GM06990 (cell line): ENCODE measurements around the gene CD48.
A peak's percentile ranks its signal among the peaks of the same experiment; 100 is the strongest.

Source experiments
- DNase-seq: peaks from one replicate; pipeline ENCODE4 v3.0.0-alpha.2; 2011; ENCODE audit not compliant: insufficient read length; ENCODE audit errors: extremely low read depth
- H3K27me3 ChIP-seq: replicated peaks from 2 replicates; pipeline ENCODE4 v1.6.0; 2011; ENCODE audit warnings: low read length; ENCODE audit not compliant: control insufficient read depth, insufficient read depth
- H3K36me3 ChIP-seq: 2 replicates; pipeline ENCODE4 v1.5.1; 2011; ENCODE audit warnings: low read length; ENCODE audit not compliant: control insufficient read depth, insufficient read depth
- H3K4me3 ChIP-seq: replicated peaks from 2 replicates; pipeline ENCODE4 v1.5.1; 2011; ENCODE audit warnings: low read depth, mild to moderate bottlenecking, control low read depth, low read length
- TF ChIP-seq, protein P1 (sequence below): IDR thresholded peaks from 2 replicates; pipeline ENCODE4 v1.5.1; 2011; ENCODE audit warnings: low read length, control low read depth, mild to moderate bottlenecking, inconsistent platforms; ENCODE audit not compliant: insufficient read depth, poor library complexity, severe bottlenecking

Gene CD48

DNA sequence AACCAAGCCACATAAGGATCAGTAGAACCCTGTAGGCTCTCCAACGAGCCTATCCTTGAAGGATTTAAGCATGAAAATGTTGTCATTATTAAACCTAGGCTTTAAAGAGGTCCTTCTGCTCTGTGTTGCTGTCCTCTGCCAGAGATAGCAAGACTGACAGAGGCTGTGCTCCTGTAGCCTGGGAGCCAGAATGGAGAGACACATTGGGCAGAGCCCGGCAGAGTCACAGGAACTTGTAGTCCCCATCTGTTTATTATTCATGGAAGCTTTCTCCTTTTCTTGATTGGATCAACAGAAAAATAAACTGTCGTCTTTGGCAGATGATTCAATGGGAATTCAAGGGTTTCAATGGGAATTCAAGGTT is 45.6 kb downstream of the CD48 start:
- H3K36me3 ChIP-seq, result no peaks in the 10 kb centered on the region
- no peak overlapping the region for H3K4me3 ChIP-seq
- DNase-seq, result no peak
- H3K27me3 ChIP-seq, result no peaks in the 10 kb centered on the region
- TF ChIP-seq, protein P1, sequence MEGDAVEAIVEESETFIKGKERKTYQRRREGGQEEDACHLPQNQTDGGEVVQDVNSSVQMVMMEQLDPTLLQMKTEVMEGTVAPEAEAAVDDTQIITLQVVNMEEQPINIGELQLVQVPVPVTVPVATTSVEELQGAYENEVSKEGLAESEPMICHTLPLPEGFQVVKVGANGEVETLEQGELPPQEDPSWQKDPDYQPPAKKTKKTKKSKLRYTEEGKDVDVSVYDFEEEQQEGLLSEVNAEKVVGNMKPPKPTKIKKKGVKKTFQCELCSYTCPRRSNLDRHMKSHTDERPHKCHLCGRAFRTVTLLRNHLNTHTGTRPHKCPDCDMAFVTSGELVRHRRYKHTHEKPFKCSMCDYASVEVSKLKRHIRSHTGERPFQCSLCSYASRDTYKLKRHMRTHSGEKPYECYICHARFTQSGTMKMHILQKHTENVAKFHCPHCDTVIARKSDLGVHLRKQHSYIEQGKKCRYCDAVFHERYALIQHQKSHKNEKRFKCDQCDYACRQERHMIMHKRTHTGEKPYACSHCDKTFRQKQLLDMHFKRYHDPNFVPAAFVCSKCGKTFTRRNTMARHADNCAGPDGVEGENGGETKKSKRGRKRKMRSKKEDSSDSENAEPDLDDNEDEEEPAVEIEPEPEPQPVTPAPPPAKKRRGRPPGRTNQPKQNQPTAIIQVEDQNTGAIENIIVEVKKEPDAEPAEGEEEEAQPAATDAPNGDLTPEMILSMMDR, result no peak

DNA sequence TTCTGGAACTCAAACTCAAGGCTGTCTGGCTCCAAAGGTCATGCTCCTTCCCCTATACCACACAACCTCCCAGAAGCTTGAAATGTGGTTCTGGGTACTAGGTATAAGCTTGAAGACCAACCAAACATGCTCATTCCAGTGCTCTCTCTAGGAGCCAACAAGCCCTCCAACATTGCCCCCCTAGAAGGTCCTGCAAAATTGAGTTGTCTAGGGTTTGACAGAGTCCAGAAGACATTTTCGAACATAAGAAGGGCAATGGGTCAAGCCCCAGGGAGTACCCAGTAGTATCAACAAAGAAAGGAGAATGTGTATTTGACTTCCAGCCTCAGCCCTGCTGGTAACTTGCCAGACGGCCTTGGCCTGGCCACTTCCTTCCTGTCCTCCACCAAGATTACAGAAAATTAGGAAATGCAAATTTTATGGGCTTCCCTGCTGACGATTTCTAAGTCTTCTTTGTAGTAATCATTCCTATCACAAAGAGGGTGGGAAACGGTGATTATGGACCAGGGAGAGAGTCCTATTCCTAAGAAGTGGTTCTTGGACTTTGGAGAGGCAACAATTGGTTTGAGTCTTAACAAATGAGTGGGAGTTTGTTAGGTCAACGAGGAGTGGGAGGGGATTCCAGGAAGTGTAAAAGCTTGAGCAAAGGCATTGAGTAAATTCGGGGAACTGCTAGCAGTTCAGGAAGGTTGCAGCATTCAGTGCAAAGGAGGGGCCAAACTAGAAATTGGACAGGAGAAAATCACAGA is 46.1 kb downstream of the CD48 start:
- Histone ChIP-seq H3K27me3 (no peaks in the 10 kb centered on the region), H3K4me3 (no peak overlapping the region), H3K36me3 (no peaks in the 10 kb centered on the region)
- TF ChIP-seq, protein P1, result no peak
- no peak for DNase-seq

DNA sequence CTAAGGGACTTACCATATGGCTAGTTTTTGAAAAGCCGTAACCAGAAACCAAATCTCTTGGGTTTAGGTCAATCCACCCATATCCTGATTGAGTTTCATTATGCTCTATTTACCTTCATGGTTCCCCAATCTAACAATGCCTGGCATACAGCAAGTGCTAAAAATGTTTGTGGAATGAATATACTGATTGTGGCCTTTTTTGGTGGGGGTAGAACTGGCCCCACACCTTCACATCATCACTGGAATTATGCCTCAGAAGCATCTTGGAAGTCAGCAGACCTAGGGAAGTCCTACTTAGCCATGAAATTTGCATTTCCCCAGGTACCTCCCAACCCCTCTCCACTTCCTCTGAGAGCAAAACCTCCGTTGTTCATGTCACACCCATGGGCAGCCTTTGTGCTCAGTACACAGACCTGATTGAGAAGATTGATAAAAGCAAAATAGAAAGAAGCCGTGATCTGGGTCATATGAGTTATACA is 47.0 kb downstream of the CD48 start:
- TF ChIP-seq, protein P1, result no peak
- Histone ChIP-seq H3K27me3 (no peaks in the 10 kb centered on the region), H3K4me3 (no peak overlapping the region), H3K36me3 (no peaks in the 10 kb centered on the region)
- DNase-seq, result peak; percentile 55

DNA sequence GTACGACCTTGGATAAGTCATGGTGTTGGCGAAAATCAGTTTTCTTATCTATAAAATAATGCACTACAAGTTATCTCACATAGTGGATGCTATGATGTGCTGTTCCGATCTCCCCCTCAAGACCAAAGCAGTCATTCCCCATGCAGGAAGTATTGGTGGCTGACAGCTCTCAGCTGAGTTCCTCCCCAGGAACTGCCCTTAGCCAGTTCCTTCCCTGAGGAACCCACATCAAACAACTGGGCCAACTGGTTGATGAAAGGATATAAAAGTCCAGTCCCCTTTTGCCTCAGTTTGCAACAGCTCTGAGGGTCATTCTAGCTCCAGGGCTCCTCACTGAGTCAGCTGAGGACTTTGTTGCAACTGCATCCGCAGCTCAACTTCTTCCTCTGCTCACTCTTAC is 48.7 kb downstream of the CD48 start:
- no peak overlapping the region for H3K4me3 ChIP-seq
- H3K27me3 ChIP-seq, result no peaks in the 10 kb centered on the region
- no peaks in the 10 kb centered on the region for H3K36me3 ChIP-seq
- TF ChIP-seq, protein P1, result no peak
- DNase-seq, result no peak

DNA sequence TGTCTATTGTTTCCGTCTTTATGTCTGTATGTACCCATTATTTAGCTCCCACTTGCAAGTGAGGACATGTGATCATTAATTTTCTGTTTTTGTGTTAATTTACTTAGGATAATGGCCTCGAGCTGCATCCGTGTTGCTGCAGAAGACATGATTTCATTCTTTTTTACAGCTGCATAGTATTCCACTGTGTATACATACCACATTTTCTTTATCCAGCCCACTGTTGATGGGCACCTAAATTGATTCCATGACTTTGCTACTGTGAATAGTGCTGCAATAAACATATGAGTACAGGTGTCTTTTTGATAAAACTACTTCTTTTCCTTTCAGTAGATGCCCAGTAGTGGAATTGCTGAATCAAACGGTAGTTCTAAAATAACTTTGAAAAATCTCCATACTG is 52.1 kb downstream of the CD48 start:
- H3K4me3 ChIP-seq, result no peak overlapping the region
- TF ChIP-seq, protein P1, result no peak
- DNase-seq, result no peak
- no peaks in the 10 kb centered on the region for H3K27me3 ChIP-seq
- H3K36me3 ChIP-seq, result no peaks in the 10 kb centered on the region
